Gastroesophageal sphincter (tissue), 3 donors: Measurements from ENCODE around the gene GGN.

Source experiments
- CTCF ChIP-seq, 4 experiments: fragments of 200-600 bp in 2 of 4; fragments of 450-650 bp in 2 of 4; sonication (generic) in 1 of 4; IDR thresholded peaks; one replicate each; pipeline ENCODE4 v1.5.1; 2017 to 2019; ENCODE audit warnings: antibody characterized with exemption in 4 of 4, mild to moderate bottlenecking in 2 of 4, moderate library complexity in 2 of 4
- POLR2AphosphoS5 ChIP-seq: sonication (generic); formaldehyde crosslinking; IDR thresholded peaks from one replicate; pipeline ENCODE4 v1.6.1; 2017; ENCODE audit warnings: antibody characterized with exemption

- no peak for TF ChIP-seq CTCF (IDR thresholded peaks at IDR 0.05)
- no peak for TF ChIP-seq POLR2AphosphoS5
These were observed 4.2 kb upstream of the GGN start for GRCh38 chr19:38391911-38392464.
